ENCODE measurements around the gene DNAJC3.

The DNAJC3 gene

GRCh38 chr13:95676762-95677563 lies at the start of gene DNAJC3:
TSS of gene DNAJC3 (plus strand) at chr13:95677139. CDS start at chr13:95677256, 117 bp downstream.
- Histone ChIP-seq H3K27ac (peak within 1 kb of the TSS; percentile 65 to 98 (median 93)), H3K4me3 (peak within 1 kb of the TSS; percentile 50 to 94 (median 88))

DNA sequence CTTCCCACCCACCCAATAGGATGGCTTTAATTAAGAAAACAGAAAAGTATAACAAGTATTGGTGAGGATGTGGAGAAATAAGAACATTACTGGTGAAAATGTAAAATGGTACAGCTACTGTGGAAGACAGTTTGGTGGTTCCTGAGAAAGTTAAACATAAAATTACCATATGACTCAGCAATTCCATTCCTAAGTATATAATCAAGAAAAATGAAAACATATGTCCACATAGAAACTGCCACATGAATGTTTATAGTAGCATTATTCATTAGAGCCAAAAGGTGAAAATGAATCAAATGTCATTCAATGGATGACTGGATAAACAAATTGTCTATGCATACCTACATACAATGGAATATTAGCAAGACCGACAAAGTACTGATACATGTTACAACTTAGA lies 49.3 kb upstream of the DNAJC3 start:
- no peak overlapping the region for H3K27ac ChIP-seq
- H3K4me3 ChIP-seq: no peak overlapping the region

DNA sequence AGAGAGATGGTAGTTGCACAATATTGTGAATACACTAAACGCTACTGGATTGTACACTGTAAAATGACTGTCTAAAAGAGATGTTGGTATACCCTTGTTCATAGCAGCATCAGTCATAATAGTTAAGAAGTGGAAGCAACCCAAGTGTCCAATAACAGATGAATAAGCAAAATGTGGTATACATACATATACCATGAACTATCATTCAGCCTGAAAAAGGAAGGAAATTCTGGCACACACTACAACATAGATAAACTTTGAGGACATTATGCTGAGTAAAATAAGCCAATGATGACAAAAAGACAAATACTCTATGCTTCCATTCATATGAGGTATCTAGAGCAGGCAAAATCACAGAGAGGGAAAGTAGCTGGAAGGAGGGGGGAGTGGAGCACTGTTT lies 48.5 kb upstream of the DNAJC3 start:
- Histone ChIP-seq H3K4me3 (no peak overlapping the region), H3K27ac (no peak overlapping the region)

DNA sequence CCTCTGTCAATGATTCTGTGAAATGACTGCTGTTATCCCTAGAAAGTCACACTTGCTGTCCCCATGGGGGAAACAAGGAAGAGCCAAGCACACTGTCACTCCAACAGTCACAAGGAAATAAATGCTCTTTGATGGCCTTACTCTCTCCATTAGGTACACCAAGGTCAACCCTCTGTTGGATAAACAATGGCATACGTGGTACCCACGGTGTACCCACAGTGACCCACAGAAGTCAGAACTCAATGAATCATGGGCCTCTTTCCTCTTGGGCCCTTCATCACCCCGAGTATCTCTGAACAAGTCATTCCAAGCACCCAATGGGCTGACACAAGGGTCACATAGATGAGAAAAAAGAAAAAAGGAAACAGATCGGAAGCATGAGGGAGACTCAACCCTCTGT lies 47.9 kb upstream of the DNAJC3 start:
- Histone ChIP-seq H3K4me3 (no peak overlapping the region), H3K27ac (no peak overlapping the region)

DNA sequence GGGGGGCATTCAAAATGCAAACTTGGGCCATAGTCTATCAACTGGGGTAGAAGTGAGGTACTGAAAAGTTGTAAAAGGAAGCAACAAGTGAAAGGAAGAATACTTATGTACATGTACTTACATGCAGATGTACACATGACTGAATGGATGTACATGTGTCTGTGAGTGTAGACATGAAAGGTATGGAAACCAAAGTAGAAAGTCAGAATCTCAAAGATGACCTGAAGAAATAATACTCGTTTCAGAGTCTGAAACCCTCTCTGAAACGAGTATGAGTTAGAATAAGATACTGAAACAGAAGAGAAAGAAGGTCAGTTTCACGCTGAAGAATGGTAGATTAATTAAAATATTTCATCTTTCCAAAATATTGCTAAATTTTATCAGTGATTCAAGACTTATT lies 46.3 kb upstream of the DNAJC3 start:
- no peak overlapping the region for H3K4me3 ChIP-seq
- no peak overlapping the region for H3K27ac ChIP-seq

DNA sequence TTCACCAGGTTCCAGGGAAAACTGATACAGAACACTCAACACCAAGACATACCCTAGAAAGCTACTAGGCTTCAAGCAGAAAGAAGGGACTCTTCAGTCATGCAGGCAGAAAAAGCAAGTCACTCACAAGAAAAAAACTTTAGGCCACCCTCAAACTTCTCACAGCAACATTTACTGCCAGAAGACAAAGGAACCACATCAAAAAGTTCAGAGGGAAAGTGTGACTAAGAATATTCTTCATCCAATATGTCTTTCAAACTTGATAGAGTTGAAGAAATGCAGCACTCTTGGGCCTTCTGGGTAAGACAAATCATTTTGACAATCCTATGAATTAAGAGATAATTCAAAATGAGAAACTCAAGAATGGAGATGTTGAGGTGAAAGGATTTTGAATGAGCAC lies 40.1 kb upstream of the DNAJC3 start:
- no peak overlapping the region for H3K27ac ChIP-seq
- H3K4me3 ChIP-seq: no peak overlapping the region

GRCh38 chr13:95641291-95642027 lies 35.5 kb upstream of the DNAJC3 start:
- Histone ChIP-seq H3K4me3 (peak overlapping the region in 6 of 7 experiments; percentile 18 to 37 (median 25)), H3K27ac (no peak overlapping the region)

- peak overlapping the region; percentile 15 to 37 (median 25) for H3K4me3 ChIP-seq
- H3K27ac ChIP-seq: no peak overlapping the region
Observed at GRCh38 chr13:95642028-95642621, 34.8 kb upstream of the DNAJC3 start.

DNA sequence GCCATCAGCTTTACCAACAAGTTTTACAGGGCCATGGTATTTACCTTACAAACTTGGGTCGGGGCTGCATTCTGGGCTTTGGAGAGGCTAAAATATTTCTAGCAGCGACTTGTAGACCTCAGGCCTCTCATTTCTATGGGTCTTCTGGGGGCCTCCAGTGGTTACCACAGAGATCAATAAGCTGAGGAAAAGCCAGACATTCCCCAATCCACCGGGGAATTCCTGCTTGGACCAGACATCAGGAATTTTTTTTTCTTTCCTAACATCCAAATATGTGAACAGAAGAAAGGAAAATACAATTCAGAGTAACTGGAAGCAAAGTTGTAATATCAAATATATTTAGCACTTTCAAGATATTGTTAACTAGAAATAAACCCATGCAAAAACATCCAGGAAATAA lies 33.9 kb upstream of the DNAJC3 start:
- H3K4me3 ChIP-seq: peak overlapping the region in 2 of 7 experiments; percentile 42 to 50
- H3K27ac ChIP-seq: peak overlapping the region in 1 of 21 experiments; percentile 72

GRCh38 chr13:95643571-95643935 lies 33.4 kb upstream of the DNAJC3 start:
- H3K27ac ChIP-seq: peak overlapping the region in 11 of 21 experiments; percentile 2 to 72 (median 46)
- peak overlapping the region; percentile 42 to 53 (median 49) for H3K4me3 ChIP-seq

- peak overlapping the region in 13 of 21 experiments; percentile 2 to 74 (median 46) for H3K27ac ChIP-seq
Observed at GRCh38 chr13:95643936-95644598, 32.9 kb upstream of the DNAJC3 start.

DNA sequence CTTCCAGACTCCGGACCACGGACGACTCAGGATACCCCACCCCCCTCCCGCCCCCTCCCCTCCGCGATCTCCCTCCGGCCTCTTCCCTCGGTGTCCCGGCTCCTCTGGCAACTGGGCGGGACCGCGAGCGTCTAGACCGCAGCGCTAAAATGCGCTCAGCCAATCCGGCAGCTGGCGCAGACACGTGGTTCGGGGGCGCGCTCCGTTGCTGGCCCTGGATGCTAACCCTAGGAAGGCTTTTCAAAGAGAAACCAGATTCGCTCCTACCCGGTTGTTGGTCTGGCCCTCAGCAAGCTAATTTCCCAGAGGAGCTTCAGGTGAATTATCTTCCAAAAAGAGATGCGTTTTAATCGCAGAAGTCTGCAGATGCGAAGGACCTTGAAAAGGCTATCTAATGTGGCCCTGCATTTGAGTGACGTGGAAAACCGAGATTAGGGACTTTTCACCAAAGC lies 32.3 kb upstream of the DNAJC3 start, which contains the start of gene DZIP1:
TSS of gene DZIP1 (minus strand) at position 106 of the 452 bp plus-strand sequence. CDS start 2,677 bp downstream, outside the sequence.
- H3K4me3 ChIP-seq: peak within 1 kb of the TSS; percentile 42 to 53 (median 49)
- peak within 1 kb of the TSS in 13 of 21 experiments; percentile 2 to 74 (median 46) for H3K27ac ChIP-seq

More at GRCh38 chr13:95643936-95644598, 32.9 kb upstream of the DNAJC3 start:
- peak overlapping the region; percentile 42 to 53 (median 49) for H3K4me3 ChIP-seq

- Histone ChIP-seq H3K27ac (no peak overlapping the region), H3K4me3 (no peak overlapping the region)
Observed at GRCh38 chr13:95647321-95647720, 29.6 kb upstream of the DNAJC3 start.

GRCh38 chr13:95650696-95651095 lies 26.2 kb upstream of the DNAJC3 start:
- H3K27ac ChIP-seq: no peak overlapping the region
- no peak overlapping the region for H3K4me3 ChIP-seq

DNA sequence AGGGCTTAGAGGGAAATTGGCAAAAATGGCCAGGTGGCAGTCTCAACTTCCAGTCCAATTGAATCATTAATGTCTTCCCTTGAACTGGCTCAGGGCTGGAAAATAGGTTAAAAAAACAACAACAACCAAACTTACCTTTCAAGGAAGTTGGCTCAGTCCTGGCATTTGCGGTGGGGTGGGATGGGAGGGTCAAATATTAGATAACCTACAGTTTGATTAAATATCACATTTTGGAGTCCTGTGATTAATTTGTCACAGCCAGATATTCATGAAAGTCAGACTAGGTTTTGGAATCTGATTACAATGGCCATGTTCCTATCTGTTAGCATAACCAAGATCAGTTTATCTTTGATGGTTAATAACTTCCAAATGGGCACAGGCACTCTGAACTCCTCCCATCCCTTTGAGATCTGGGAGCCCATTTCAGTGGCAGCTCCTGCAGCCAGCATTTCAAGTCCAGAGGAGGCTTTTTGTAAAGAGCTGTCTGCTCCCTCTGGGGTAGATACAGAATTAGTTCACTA lies 24.6 kb upstream of the DNAJC3 start:
- Histone ChIP-seq H3K4me3 (no peak overlapping the region), H3K27ac (no peak overlapping the region)

DNA sequence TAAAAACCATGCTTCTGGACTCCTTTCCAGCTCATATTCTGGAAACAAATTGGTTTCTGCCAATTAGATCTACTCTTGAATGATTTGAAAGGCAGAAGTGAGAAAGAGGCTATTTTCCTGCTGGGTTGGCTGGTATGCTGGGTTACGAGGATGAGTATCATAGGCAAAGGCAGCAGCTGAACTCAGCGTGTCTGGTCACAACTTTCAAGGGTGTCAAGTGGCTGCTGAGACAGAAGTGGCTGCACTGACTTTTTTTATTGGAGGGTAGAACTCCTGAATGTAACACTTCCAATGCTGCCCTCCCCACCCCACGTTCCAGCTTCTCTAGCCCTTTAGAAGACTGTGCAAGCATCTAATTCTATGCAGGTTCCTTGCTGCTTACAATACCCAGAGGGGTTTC lies 24.1 kb upstream of the DNAJC3 start:
- H3K27ac ChIP-seq: no peak overlapping the region
- H3K4me3 ChIP-seq: no peak overlapping the region

- no peak overlapping the region for H3K27ac ChIP-seq
- no peak overlapping the region for H3K4me3 ChIP-seq
Observed at GRCh38 chr13:95656386-95657015, 20.4 kb upstream of the DNAJC3 start.

DNA sequence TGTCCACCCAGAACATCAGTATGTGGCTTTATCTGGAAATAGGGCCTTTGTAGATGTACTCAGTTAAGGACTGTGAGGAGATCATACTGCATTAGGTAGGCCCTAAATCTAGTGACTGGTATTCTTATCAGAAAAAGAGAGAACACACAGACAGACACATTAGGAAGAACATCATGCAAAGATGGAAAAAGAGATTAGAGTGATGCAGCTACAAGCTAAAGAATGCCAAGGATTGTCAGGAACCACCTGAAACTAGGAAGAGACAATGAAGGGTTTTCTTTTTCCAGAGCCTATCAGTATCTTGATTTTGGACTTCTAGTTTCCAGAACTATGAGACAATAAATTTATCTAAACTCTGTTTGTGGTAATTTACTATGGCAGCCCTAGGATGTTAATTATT lies 17.4 kb upstream of the DNAJC3 start:
- Histone ChIP-seq H3K4me3 (no peak overlapping the region), H3K27ac (no peak overlapping the region)

- Histone ChIP-seq H3K4me3 (no peak overlapping the region), H3K27ac (no peak overlapping the region)
Observed at GRCh38 chr13:95660981-95661581, 15.9 kb upstream of the DNAJC3 start.
